Liver (tissue), 3 donors: ENCODE results near the gene SEC24D.

Experiments used
- ATF3 ChIP-seq: IDR thresholded peaks from 2 replicates; pipeline ENCODE4 v1.6.1; 2016; ENCODE audit warnings: antibody characterized with exemption
- EGR1 ChIP-seq, 2 donors: IDR thresholded peaks; 2 replicates each; pipeline ENCODE4 v1.6.1; 2016 to 2018; ENCODE audit warnings: antibody characterized with exemption in 2 of 2, low read depth in 2 of 2
- FOXA1 ChIP-seq: IDR thresholded peaks from 2 replicates; pipeline ENCODE4 v1.6.1; 2016; ENCODE audit warnings: antibody characterized with exemption
- GABPA ChIP-seq, 2 donors: IDR thresholded peaks in 1 of 2; conservative IDR thresholded peaks in 1 of 2; 2 replicates each; pipeline ENCODE4 v1.6.1; 2016; ENCODE audit warnings: antibody characterized with exemption in 2 of 2, mild to moderate bottlenecking in 1 of 2, moderate library complexity in 1 of 2
- HNF4G ChIP-seq: IDR thresholded peaks from 2 replicates; pipeline ENCODE4 v1.6.1; 2016; ENCODE audit warnings: antibody characterized with exemption
- JUND ChIP-seq, 2 donors: IDR thresholded peaks; 2 replicates each; pipeline ENCODE4 v1.6.1; 2016; ENCODE audit warnings: antibody characterized with exemption in 2 of 2
- RAD21 ChIP-seq, 2 donors: IDR thresholded peaks; 2 replicates each; pipeline ENCODE4 v1.6.1; 2016; ENCODE audit warnings: antibody characterized with exemption in 2 of 2, mild to moderate bottlenecking in 2 of 2
- RXRA ChIP-seq, 2 donors: IDR thresholded peaks; 2 replicates each; pipeline ENCODE4 v1.6.1; 2017 to 2018; ENCODE audit warnings: antibody characterized with exemption in 2 of 2, mild to moderate bottlenecking in 1 of 2
- SP1 ChIP-seq: IDR thresholded peaks from 2 replicates; pipeline ENCODE4 v1.6.1; 2018; ENCODE audit warnings: antibody characterized with exemption, mild to moderate bottlenecking
- YY1 ChIP-seq: IDR thresholded peaks from 2 replicates; pipeline ENCODE4 v1.6.1; 2016; ENCODE audit warnings: antibody characterized with exemption, mild to moderate bottlenecking
- TF ChIP-seq, protein P1 (sequence below): IDR thresholded peaks from 2 replicates; pipeline ENCODE4 v1.6.1; 2016; ENCODE audit warnings: antibody characterized with exemption
- TF ChIP-seq, protein P2 (sequence below): fragments of 150-350 bp; IDR thresholded peaks from 2 replicates; pipeline ENCODE4 v1.5.1; 2017; ENCODE audit warnings: improper control_type of control experiment, low read depth, low read length; ENCODE audit not compliant: missing input control
- TF ChIP-seq, protein P3 (sequence below): IDR thresholded peaks from 2 replicates; pipeline ENCODE4 v1.6.1; 2016; ENCODE audit warnings: antibody characterized with exemption, mild to moderate bottlenecking
- TF ChIP-seq, protein P4 (sequence below): IDR thresholded peaks from 2 replicates; pipeline ENCODE4 v1.6.1; 2016; ENCODE audit warnings: antibody characterized with exemption
- donor health status: healthy.
- donor health status: healthy.

- TF ChIP-seq, protein P1, sequence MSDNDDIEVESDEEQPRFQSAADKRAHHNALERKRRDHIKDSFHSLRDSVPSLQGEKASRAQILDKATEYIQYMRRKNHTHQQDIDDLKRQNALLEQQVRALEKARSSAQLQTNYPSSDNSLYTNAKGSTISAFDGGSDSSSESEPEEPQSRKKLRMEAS = no peak
- TF ChIP-seq, protein P2, sequence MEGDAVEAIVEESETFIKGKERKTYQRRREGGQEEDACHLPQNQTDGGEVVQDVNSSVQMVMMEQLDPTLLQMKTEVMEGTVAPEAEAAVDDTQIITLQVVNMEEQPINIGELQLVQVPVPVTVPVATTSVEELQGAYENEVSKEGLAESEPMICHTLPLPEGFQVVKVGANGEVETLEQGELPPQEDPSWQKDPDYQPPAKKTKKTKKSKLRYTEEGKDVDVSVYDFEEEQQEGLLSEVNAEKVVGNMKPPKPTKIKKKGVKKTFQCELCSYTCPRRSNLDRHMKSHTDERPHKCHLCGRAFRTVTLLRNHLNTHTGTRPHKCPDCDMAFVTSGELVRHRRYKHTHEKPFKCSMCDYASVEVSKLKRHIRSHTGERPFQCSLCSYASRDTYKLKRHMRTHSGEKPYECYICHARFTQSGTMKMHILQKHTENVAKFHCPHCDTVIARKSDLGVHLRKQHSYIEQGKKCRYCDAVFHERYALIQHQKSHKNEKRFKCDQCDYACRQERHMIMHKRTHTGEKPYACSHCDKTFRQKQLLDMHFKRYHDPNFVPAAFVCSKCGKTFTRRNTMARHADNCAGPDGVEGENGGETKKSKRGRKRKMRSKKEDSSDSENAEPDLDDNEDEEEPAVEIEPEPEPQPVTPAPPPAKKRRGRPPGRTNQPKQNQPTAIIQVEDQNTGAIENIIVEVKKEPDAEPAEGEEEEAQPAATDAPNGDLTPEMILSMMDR = no peak
- TF ChIP-seq GABPA (IDR thresholded peaks at IDR 0.05 in 1 of 2, conservative IDR thresholded peaks at IDR 0.05 in 1 of 2) (no peak), RAD21 (IDR thresholded peaks at IDR 0.05) (no peak), FOXA1 (no peak), EGR1 (IDR thresholded peaks at IDR 0.05; ENCODE audit: low read depth in 2 of 2) (no peak), YY1 (no peak), JUND (IDR thresholded peaks at IDR 0.05) (no peak), SP1 (no peak), HNF4G (no peak), RXRA (IDR thresholded peaks at IDR 0.05) (no peak), ATF3 (no peak)
- TF ChIP-seq, protein P3, sequence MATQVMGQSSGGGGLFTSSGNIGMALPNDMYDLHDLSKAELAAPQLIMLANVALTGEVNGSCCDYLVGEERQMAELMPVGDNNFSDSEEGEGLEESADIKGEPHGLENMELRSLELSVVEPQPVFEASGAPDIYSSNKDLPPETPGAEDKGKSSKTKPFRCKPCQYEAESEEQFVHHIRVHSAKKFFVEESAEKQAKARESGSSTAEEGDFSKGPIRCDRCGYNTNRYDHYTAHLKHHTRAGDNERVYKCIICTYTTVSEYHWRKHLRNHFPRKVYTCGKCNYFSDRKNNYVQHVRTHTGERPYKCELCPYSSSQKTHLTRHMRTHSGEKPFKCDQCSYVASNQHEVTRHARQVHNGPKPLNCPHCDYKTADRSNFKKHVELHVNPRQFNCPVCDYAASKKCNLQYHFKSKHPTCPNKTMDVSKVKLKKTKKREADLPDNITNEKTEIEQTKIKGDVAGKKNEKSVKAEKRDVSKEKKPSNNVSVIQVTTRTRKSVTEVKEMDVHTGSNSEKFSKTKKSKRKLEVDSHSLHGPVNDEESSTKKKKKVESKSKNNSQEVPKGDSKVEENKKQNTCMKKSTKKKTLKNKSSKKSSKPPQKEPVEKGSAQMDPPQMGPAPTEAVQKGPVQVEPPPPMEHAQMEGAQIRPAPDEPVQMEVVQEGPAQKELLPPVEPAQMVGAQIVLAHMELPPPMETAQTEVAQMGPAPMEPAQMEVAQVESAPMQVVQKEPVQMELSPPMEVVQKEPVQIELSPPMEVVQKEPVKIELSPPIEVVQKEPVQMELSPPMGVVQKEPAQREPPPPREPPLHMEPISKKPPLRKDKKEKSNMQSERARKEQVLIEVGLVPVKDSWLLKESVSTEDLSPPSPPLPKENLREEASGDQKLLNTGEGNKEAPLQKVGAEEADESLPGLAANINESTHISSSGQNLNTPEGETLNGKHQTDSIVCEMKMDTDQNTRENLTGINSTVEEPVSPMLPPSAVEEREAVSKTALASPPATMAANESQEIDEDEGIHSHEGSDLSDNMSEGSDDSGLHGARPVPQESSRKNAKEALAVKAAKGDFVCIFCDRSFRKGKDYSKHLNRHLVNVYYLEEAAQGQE = no peak
- TF ChIP-seq, protein P4, sequence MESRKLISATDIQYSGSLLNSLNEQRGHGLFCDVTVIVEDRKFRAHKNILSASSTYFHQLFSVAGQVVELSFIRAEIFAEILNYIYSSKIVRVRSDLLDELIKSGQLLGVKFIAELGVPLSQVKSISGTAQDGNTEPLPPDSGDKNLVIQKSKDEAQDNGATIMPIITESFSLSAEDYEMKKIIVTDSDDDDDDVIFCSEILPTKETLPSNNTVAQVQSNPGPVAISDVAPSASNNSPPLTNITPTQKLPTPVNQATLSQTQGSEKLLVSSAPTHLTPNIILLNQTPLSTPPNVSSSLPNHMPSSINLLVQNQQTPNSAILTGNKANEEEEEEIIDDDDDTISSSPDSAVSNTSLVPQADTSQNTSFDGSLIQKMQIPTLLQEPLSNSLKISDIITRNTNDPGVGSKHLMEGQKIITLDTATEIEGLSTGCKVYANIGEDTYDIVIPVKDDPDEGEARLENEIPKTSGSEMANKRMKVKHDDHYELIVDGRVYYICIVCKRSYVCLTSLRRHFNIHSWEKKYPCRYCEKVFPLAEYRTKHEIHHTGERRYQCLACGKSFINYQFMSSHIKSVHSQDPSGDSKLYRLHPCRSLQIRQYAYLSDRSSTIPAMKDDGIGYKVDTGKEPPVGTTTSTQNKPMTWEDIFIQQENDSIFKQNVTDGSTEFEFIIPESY = no peak
Measured at GRCh38 chr4:118829107-118829506, 6.8 kb downstream of the SEC24D start.
